MM.1S (cell line): Measurements from ENCODE around the gene INPP5F.

Source experiments
- DNase-seq: peaks from one replicate; pipeline ENCODE4 v3.0.0-alpha.2; 2015
- H2AFZ ChIP-seq: fragments of 300-600 bp; sonication (generic); 2 replicates; pipeline ENCODE4 v1.6.0; 2016; ENCODE audit warnings: antibody characterized with exemption, low read length
- H3F3A ChIP-seq: fragments of 300-600 bp; sonication (generic); 2 replicates; pipeline ENCODE4 v1.6.1; 2016; ENCODE audit warnings: mild to moderate bottlenecking, antibody characterized with exemption, low read length, moderate library complexity, mixed read lengths; ENCODE audit not compliant: insufficient read depth
- H3K27ac ChIP-seq: fragments of 300-600 bp; sonication (generic); 2 replicates; pipeline ENCODE4 v1.5.1; 2016; ENCODE audit warnings: mild to moderate bottlenecking, low read length
- H3K27me3 ChIP-seq: fragments of 300-600 bp; sonication (generic); replicated peaks from 2 replicates; pipeline ENCODE4 v1.6.0; 2016; ENCODE audit warnings: low read length; ENCODE audit not compliant: insufficient read depth
- H3K36me3 ChIP-seq: fragments of 300-600 bp; sonication (generic); replicated peaks from 2 replicates; pipeline ENCODE4 v1.6.1; 2016; ENCODE audit warnings: mild to moderate bottlenecking, low read length, mixed read lengths; ENCODE audit not compliant: insufficient read depth
- H3K4me1 ChIP-seq: fragments of 300-600 bp; sonication (generic); 2 replicates; pipeline ENCODE4 v1.6.1; 2016; ENCODE audit warnings: low read length, mixed read lengths
- H3K4me2 ChIP-seq: fragments of 300-600 bp; sonication (generic); 2 replicates; pipeline ENCODE4 v1.6.0; 2016; ENCODE audit warnings: low read depth, low read length
- H3K4me3 ChIP-seq: fragments of 300-600 bp; sonication (generic); 2 replicates; pipeline ENCODE4 v1.5.1; 2016; ENCODE audit warnings: low read length, mixed read lengths
- H3K79me2 ChIP-seq: fragments of 300-600 bp; sonication (generic); 2 replicates; pipeline ENCODE4 v1.6.1; 2016; ENCODE audit warnings: mixed run types, low read length, mixed read lengths
- H3K9ac ChIP-seq: fragments of 300-600 bp; sonication (generic); 2 replicates; pipeline ENCODE4 v1.6.1; 2016; ENCODE audit warnings: low read length, mixed read lengths
- H3K9me2 ChIP-seq: fragments of 300-600 bp; sonication (generic); replicated peaks from 2 replicates; pipeline ENCODE4 v1.6.1; 2016; ENCODE audit warnings: mild to moderate bottlenecking, low read length, mixed read lengths; ENCODE audit not compliant: insufficient read depth
- H3K9me3 ChIP-seq: fragments of 300-600 bp; sonication (generic); replicated peaks from 2 replicates; pipeline ENCODE4 v1.6.1; 2016; ENCODE audit warnings: mild to moderate bottlenecking, low read length, mixed read lengths; ENCODE audit not compliant: insufficient read depth
- H4K20me1 ChIP-seq: fragments of 300-600 bp; sonication (generic); 2 replicates; pipeline ENCODE4 v1.6.1; 2016; ENCODE audit warnings: mild to moderate bottlenecking, low read length, moderate library complexity, mixed read lengths; ENCODE audit not compliant: insufficient read depth
- CTCF ChIP-seq: fragments of 300-600 bp; sonication (generic); IDR thresholded peaks from 2 replicates; pipeline ENCODE4 v1.5.1; 2016; ENCODE audit warnings: antibody characterized with exemption, low read length, mixed read lengths
- EZH2 ChIP-seq: fragments of 300-600 bp; sonication (generic); optimal IDR thresholded peaks from 2 replicates; pipeline ENCODE3; 2017; ENCODE audit warnings: low read depth, mild to moderate bottlenecking, antibody characterized with exemption, low read length, mixed read lengths
- EZH2phosphoT487 ChIP-seq: fragments of 300-600 bp; sonication (generic); IDR thresholded peaks from 2 replicates; pipeline ENCODE4 v1.6.1; 2018; ENCODE audit warnings: antibody characterized with exemption, low read length

The INPP5F gene

GRCh38 chr10:119742947-119743648 is 17.2 kb downstream of the INPP5F start:
- no peak overlapping the region for H3K4me2 ChIP-seq
- H3K27me3 ChIP-seq, result no peaks in the 10 kb centered on the region
- no peaks in the 10 kb centered on the region for H3K9me3 ChIP-seq
- H3K9ac ChIP-seq, result no peak overlapping the region
- DNase-seq, result no peak
- H4K20me1 ChIP-seq, result no peaks in the 10 kb centered on the region
- no peak overlapping the region for H3K27ac ChIP-seq
- H3K4me3 ChIP-seq, result no peak overlapping the region
- no peak overlapping the region for H2AFZ ChIP-seq
- H3K79me2 ChIP-seq, result peaks cover 33% of the 10 kb centered on the region
- no peak for TF ChIP-seq EZH2
- no peak for TF ChIP-seq CTCF
- TF ChIP-seq EZH2phosphoT487, result no peak
- H3F3A ChIP-seq, result no peaks in the 10 kb centered on the region
- no peaks in the 10 kb centered on the region for H3K9me2 ChIP-seq
- no peaks in the 10 kb centered on the region for H3K4me1 ChIP-seq
- H3K36me3 ChIP-seq, result no peaks in the 10 kb centered on the region

- Histone ChIP-seq H3K9me2 (no peaks in the 10 kb centered on the region), H3K4me1 (no peaks in the 10 kb centered on the region), H3K27me3 (no peaks in the 10 kb centered on the region), H2AFZ (no peak overlapping the region), H4K20me1 (no peaks in the 10 kb centered on the region), H3K4me3 (no peak overlapping the region), H3K27ac (no peak overlapping the region), H3K9ac (no peak overlapping the region), H3K4me2 (no peak overlapping the region), H3K9me3 (no peaks in the 10 kb centered on the region), H3F3A (no peaks in the 10 kb centered on the region), H3K36me3 (no peaks in the 10 kb centered on the region), H3K79me2 (0 out of 2 replicates have a peak, but pooled peaks cover 10% of the 10 kb centered on the region)
- no peak for DNase-seq
- TF ChIP-seq EZH2phosphoT487, result no peak
These were observed 22.1 kb downstream of the INPP5F start for GRCh38 chr10:119747940-119748339.

- Histone ChIP-seq H3K27ac (no peak overlapping the region), H3K4me3 (no peak overlapping the region), H2AFZ (no peak overlapping the region), H3K4me2 (no peak overlapping the region), H3K27me3 (no peaks in the 10 kb centered on the region), H3K79me2 (0 out of 2 replicates have a peak, but pooled peaks cover 6% of the 10 kb centered on the region), H3K9me2 (no peaks in the 10 kb centered on the region), H3K4me1 (no peaks in the 10 kb centered on the region), H3K36me3 (no peaks in the 10 kb centered on the region), H3K9ac (no peak overlapping the region), H3K9me3 (no peaks in the 10 kb centered on the region), H4K20me1 (no peaks in the 10 kb centered on the region), H3F3A (no peaks in the 10 kb centered on the region)
- DNase-seq, result no peak
- TF ChIP-seq EZH2 (no peak), CTCF (no peak), EZH2phosphoT487 (no peak)
These were observed 23.0 kb downstream of the INPP5F start for GRCh38 chr10:119748871-119749270.

GRCh38 chr10:119749455-119749854 is 23.6 kb downstream of the INPP5F start:
- no peak for TF ChIP-seq CTCF
- TF ChIP-seq EZH2, result no peak
- no peak for TF ChIP-seq EZH2phosphoT487
- Histone ChIP-seq H3F3A (no peaks in the 10 kb centered on the region), H3K4me2 (no peak overlapping the region), H3K9ac (no peak overlapping the region), H3K9me3 (no peaks in the 10 kb centered on the region), H3K27me3 (no peaks in the 10 kb centered on the region), H3K27ac (no peak overlapping the region), H2AFZ (no peak overlapping the region), H3K36me3 (no peaks in the 10 kb centered on the region), H3K79me2 (0 out of 2 replicates have a peak, but pooled peaks cover 6% of the 10 kb centered on the region), H3K9me2 (no peaks in the 10 kb centered on the region), H3K4me3 (no peak overlapping the region), H3K4me1 (no peaks in the 10 kb centered on the region), H4K20me1 (no peaks in the 10 kb centered on the region)
- DNase-seq, result no peak
